ENCODE data around the gene DPM3.
"Not testable (repeated sequence)": the region's sequence is repeated elsewhere in the genome, so short reads cannot be mapped to it uniquely, and the experiment has no call there.

Gene DPM3

GRCh38 chr1:155175281-155175926 is 35.1 kb upstream of the DPM3 start:
- DNase-seq (ENCODE audit: low read depth in 2 of 2): no peak

GRCh38 chr1:155174324-155175280 is 34.3 kb upstream of the DPM3 start:
- DNase-seq (ENCODE audit: low read depth in 2 of 2): peak; percentile 18 to 35

GRCh38 chr1:155173478-155174323 is 33.4 kb upstream of the DPM3 start, which contains the start of gene TRIM46:
TSS of gene TRIM46 (plus strand) at chr1:155173849. CDS start at chr1:155173967, 118 bp downstream.
- peak; percentile 64 to 68 for DNase-seq (ENCODE audit: low read depth in 2 of 2)

DNA sequence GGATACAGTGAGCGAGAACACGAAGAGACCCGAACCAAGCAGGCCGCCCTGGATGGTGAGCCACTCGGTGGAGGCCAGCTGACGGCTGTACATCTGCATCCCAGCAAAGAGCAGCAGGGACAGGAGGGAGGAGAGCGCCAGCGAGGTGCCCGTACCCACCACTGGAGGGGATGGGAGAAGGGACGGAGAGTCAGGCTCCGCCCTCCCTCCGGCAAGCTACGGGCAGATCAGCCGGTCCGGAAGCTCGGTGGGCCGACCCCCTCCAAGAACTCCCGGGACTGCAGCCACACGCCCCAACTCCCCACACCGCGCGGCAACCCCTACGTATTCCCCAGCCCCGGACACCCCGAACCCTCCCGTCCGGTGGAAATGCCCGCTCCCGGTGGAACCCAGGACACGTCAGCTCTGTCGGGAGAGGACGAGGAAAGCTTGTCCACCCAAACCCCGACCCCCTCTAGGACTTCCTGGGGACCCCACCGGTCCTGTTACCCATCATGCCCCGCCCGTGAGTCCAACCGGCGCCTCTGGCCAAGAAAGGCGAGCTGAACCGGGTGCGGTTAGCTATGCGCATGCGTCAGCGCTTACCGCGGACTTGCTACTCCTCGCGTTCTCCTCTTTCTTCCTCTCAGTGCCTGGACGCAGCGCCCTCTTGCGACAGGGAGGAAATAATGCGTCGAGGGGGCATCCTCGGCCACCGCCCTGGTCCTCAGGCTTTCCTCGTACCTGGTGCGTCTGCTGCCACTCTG is 32.6 kb upstream of the DPM3 start, which contains the start of gene KRTCAP2:
Gene KRTCAP2, minus strand, starts transcription at position 573 of the 746 bp plus-strand sequence. Its CDS starts 80 bp downstream, at position 493.
- peak; percentile 86 to 93 for DNase-seq (ENCODE audit: low read depth in 2 of 2)

GRCh38 chr1:155171836-155172731 is 31.8 kb upstream of the DPM3 start:
- DNase-seq (ENCODE audit: low read depth in 2 of 2): no peak

DNA sequence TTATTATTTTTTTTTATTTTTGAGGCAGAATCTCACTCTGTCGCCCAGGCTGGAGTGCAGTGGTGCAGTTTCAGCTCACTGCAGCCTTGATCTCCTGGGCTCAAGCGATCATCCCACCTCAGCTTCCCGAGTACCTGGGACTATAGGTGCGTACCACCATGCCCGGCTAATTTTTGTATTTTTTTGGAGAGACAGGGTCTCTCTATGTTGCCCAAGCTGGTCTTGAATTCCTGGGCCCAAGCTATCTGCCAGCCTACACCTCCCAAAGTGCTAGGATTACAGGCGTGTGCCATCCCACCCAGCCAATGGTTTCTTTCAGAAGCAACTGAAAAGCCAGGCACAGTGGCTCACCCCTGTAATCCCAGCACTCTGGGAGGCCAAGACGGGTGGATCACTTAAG is 30.5 kb upstream of the DPM3 start:
- no peak for DNase-seq (ENCODE audit: low read depth in 2 of 2)

DNA sequence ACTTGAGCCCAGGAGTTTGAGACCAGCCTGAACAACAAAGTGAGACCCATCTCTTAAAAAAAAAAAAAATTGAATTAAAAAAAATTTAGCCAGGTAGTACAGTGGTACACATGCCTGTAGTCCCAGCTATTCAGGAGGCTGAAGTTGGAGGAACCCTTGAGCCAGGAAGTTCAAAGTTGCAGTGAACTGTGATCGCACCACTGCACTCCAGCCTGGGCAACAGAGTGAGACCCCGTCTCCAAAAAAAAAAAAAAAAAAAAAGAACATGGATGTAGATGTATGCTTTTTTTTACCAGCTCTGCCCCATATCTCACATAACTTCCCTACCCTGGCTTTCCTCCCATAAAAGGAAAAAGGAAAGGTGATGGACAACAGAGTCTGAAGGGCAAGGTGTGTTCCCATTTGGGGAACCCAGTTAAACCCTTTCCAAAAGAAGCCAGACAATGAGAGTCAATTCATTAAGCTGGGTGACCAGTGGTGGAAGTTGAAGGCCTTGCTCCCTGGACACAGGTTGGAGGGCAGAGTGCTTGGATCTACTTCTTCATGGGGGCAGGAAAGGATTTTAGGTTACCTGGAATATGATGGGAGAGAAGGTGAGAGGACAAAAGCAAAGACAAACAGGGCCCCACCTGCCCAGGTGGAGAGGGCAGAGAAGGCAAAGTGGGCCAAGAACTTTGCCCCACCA is 29.9 kb upstream of the DPM3 start:
- DNase-seq (ENCODE audit: low read depth in 2 of 2): no peak

GRCh38 chr1:155169541-155169940 is 29.2 kb upstream of the DPM3 start:
- no peak for DNase-seq (ENCODE audit: low read depth in 2 of 2)

DNA sequence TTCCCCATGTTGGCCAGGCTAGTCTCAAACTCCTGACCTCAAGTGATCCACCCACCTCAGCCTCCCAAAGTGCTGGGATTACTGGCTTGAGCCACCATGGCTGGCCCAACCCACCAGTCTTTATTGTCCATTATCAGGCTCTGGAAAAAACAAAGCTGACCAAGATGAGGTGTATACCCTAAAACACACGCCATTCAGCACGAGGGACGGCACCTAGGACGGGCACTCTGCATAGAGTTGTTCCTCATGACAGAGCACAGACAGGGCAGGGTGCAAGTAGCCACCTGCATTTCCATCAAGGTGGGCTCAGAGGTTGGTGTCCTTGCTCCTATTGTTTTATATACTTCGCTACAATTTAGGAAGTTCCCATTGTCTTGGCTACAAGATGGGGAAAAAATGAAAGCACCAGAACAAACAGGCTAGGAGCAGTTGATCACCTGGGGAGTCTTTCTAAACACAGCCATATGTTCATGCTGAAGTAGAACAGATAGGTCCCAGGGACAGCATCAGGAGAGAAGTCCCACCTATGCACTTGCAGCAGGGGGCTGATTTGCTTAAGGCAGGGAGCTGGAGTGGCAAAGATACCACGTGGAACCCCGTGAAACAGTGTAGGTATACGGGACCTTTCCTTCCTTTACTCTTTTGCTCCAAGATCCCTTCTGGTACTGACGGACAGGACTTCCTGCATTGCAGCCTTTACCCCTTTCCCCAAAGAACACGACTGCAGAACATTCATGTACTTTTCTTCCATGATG is 28.3 kb upstream of the DPM3 start:
- DNase-seq (ENCODE audit: low read depth in 2 of 2): no peak

- not testable (repeated sequence) for DNase-seq (ENCODE audit: low read depth in 2 of 2)
Observed at GRCh38 chr1:155168105-155168445, 27.7 kb upstream of the DPM3 start.

DNA sequence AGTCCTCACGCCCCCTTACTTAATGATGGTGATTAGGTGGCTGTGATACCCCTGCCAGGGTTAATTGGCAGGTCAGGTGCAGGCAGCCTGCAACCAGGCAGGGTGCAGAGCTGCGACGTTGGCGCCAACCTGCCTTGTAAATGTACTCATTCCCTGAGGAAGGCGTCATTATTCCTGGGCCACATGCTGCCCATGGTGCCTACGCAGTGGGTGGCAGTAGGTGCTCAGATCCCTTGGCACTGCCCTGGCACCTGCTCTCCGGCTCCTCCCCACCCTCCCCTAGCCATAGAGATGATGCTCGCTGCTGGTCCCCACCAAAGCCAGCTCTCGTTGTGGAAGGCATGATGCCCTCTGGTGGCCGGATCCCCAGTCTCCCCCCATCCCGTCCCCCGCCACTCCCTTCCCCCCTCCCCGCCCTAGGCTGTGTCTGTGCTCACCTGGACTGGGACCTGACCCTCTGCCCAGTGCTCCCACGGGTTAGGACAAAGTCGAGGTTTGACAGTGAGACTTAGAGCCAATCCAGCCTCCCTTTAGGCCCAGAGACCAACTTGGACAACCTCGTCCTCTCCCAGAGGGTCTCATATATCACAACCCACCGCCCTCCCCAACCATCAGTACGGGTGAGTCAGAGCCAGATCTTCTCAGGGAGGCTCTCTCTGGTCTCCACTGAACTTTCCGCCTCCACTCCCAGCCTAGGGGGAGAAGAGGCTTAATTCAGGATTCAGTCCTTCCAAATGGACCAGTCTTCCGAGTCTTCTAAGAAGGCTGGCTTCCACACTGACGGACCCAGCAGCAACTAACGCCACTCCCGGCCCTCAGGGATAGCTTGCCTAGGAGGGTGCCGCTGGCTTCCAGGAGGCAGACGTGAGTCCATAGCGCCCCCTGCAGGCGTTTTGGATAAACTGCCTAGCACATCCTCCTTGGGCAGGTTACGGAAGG is 27.1 kb upstream of the DPM3 start:
- peak; percentile 85 to 89 for DNase-seq (ENCODE audit: low read depth in 2 of 2)

DNA sequence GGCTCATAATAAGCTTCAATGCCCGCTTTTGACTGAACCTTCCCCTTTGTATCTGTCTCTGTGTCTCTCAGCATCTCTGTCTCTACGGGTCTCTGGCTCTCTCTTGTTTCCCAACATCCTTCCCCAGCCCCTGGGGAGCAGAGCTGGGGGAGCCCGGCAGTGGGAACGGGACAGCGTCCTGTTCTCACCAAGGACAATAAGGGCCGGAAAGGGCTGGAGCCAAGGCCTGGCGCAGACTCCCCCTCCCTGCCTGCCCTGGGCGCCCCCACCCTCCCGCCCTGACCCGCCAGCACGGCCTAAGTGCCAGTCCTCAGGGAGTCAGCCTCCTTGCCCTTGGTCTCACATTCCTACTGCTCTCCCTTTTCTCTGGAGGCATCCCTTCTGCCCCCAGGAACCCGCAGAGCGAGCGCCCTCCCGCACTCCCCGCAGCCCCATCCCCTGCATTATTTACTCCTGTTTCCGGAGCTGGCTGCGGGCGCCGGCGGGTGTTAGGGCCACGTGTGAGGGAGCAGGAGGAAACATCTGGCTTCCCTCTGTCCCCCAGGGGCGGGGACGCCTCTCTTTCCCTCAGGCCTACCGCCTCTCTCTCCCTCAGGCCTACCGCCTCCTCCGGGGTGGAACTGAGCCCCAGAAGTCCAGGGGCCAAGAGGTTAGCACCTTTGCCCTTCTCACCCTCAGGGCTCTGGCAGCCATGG is 26.3 kb upstream of the DPM3 start:
- no peak for DNase-seq (ENCODE audit: low read depth in 2 of 2)

GRCh38 chr1:155166051-155166470 is 25.7 kb upstream of the DPM3 start:
- no peak for DNase-seq (ENCODE audit: low read depth in 2 of 2)

DNA sequence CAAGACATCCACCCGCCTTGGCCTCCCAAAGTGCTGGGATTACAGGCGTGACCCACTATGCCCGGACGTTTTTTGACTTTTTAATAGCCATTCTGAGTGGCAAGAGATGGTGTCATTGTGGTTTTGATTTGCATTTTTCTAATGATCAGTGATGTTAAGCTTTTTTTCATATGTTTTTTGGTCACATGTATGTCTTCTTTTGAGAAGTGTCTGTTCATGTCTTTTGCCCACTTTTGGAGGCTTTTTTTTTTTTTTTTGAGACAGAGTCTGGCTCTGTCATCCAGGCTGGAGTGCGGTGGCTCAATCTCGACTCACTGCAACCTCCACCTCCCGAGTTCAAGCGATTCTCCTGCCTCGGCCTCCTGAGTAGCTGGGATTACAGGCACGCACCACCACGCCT is 24.3 kb upstream of the DPM3 start:
- DNase-seq (ENCODE audit: low read depth in 2 of 2): not testable (repeated sequence)

- not testable (repeated sequence) for DNase-seq (ENCODE audit: low read depth in 2 of 2)
Observed at GRCh38 chr1:155163785-155164184, 23.5 kb upstream of the DPM3 start.

DNA sequence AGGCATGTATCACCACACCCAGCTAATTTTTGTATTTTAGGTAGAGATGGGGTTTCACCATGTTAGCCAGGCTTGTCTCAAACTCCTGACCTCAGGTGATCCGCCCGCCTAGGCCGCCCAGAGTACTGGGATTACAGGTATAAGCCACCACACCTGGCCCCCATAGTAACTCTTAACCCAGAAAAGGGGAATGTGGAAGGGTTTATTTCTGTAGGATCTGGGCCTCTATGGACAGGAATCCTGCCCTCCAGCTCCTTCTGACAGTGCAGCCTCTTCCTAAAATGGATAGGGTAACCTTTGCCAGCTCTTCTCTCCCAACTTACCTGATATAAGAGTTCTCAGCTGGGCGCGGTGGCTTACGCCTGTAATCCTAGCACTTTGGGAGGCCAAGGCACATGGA is 22.3 kb upstream of the DPM3 start:
- DNase-seq (ENCODE audit: low read depth in 2 of 2): not testable (repeated sequence)

- no peak for DNase-seq (ENCODE audit: low read depth in 2 of 2)
Observed at GRCh38 chr1:155160128-155160527, 19.8 kb upstream of the DPM3 start.
